K562 (cell line): Measurements from ENCODE around the gene HLA-DMB. TPM values are rescaled to one million over a fixed set of nuclear protein-coding genes. Genes with fewer than 3 reads are reported as not detected.

Experiments used
- ATAC-seq: fragments of 200-7000 bp; cut with Tn5 transposase; 3 replicates; pipeline ENCODE4 v1.9.1; 2020; ENCODE audit warnings: moderate library complexity
- BruUV-seq: library from RNA; stranded (reverse); fragments of 400-500 nt; replicated peaks from 2 replicates; lab custom pipeline; 2021; lab: Mats Ljungman, UMichigan
- CTCF ChIA-PET: fragments of 300-600 bp; formaldehyde crosslinking; extraction: SDS; loops from one replicate; lab custom pipeline; 2021; ENCODE audit warnings: low intra/inter-chr PET ratio; lab: Yijun Ruan, JAX
- POLR2A ChIA-PET: fragments of 300-600, 350-650 bp; sonication (Branson Sonifier 250); formaldehyde crosslinking; extraction: SDS; loops from one replicate; lab custom pipeline; 2021; ENCODE audit warnings: antibody characterized with exemption, inconsistent platforms; lab: Yijun Ruan, JAX
- DNase-seq, 4 experiments: peaks; one replicate each; pipeline versions ENCODE4 v3.0.0 to v3.0.0-alpha.2; 2011 to 2018; ENCODE audit warnings: low spot score in 3 of 4, mixed read lengths in 3 of 4; ENCODE audit errors: extremely low read depth in 1 of 4
- FAIRE-seq: peaks from 2 replicates; lab custom pipeline; 2011; peaks lifted over from hg19 to GRCh38; lab: Jason Lieb, UNC
- H2AFZ ChIP-seq: 2 replicates; pipeline ENCODE4 v1.6.0; 2011; ENCODE audit warnings: low read depth, low read length, control low read depth, inconsistent platforms
- H3K27ac ChIP-seq: fragments of 200-600 bp; 3 replicates; pipeline ENCODE4 v1.8.0; 2011; ENCODE audit warnings: low read depth, mild to moderate bottlenecking, control low read depth, inconsistent platforms, low read length, moderate library complexity, mixed read lengths; ENCODE audit errors: extremely low read depth
- H3K27me3 ChIP-seq, 2 experiments: fragments of 300-600 bp in 1 of 2; 2 replicates in 1 of 2; 3 replicates in 1 of 2; pipeline versions ENCODE4 v1.6.0 to v1.8.0; 2011; ENCODE audit warnings: inconsistent platforms in 2 of 2, low read length in 2 of 2, mild to moderate bottlenecking in 1 of 2, mixed read lengths in 1 of 2, moderate library complexity in 1 of 2; ENCODE audit not compliant: control insufficient read depth in 2 of 2, insufficient read depth in 2 of 2
- H3K36me3 ChIP-seq: fragments of 300-600 bp; 3 replicates; pipeline ENCODE4 v1.8.0; 2011; ENCODE audit warnings: mild to moderate bottlenecking, low read length, inconsistent platforms; ENCODE audit not compliant: control insufficient read depth, insufficient read depth
- H3K4me1 ChIP-seq, 2 experiments: fragments of 200-600 bp in 1 of 2; replicated peaks in 1 of 2; 2 replicates in 1 of 2; 3 replicates in 1 of 2; pipeline versions ENCODE4 v1.5.1 to v1.8.0; 2011; ENCODE audit warnings: inconsistent platforms in 2 of 2, low read length in 2 of 2, mild to moderate bottlenecking in 1 of 2, mixed read lengths in 1 of 2, moderate library complexity in 1 of 2; ENCODE audit not compliant: control insufficient read depth in 2 of 2, insufficient read depth in 2 of 2
- H3K4me2 ChIP-seq: 2 replicates; pipeline ENCODE4 v1.6.1; 2011; ENCODE audit warnings: low read length, control low read depth, inconsistent platforms, mixed read lengths; ENCODE audit not compliant: insufficient read depth
- H3K4me3 ChIP-seq: fragments of 200-600 bp; sonication (generic), shearing (Covaris generic); 2 replicates; pipeline ENCODE4 v1.5.1; 2016; ENCODE audit warnings: control low read depth, inconsistent platforms
- H3K79me2 ChIP-seq: fragments of 200-600 bp; 3 replicates; pipeline ENCODE4 v1.8.0; 2011; ENCODE audit warnings: low read length, inconsistent platforms; ENCODE audit not compliant: control insufficient read depth, insufficient read depth
- H3K9ac ChIP-seq, 2 experiments: 2 replicates each; pipeline versions ENCODE4 v1.6.0 to v1.6.1; 2011; ENCODE audit warnings: low read depth in 2 of 2, low read length in 2 of 2, control low read depth in 1 of 2, inconsistent platforms in 1 of 2, mild to moderate bottlenecking in 1 of 2, mixed read lengths in 1 of 2; ENCODE audit not compliant: insufficient read depth in 1 of 2
- H3K9me1 ChIP-seq: one replicate; pipeline ENCODE4 v1.6.0; 2011; ENCODE audit warnings: inconsistent platforms, mild to moderate bottlenecking, low read length, moderate library complexity; ENCODE audit not compliant: control insufficient read depth, insufficient read depth
- H3K9me3 ChIP-seq: replicated peaks from 2 replicates; pipeline ENCODE4 v1.5.1; 2011; ENCODE audit warnings: low read depth, low read length, inconsistent platforms; ENCODE audit not compliant: control insufficient read depth, insufficient read depth
- H4K20me1 ChIP-seq: replicated peaks from 2 replicates; pipeline ENCODE4 v1.6.1; 2011; ENCODE audit warnings: low read length, inconsistent platforms, mixed read lengths; ENCODE audit not compliant: control insufficient read depth, insufficient read depth
- FOS ChIP-seq: IDR thresholded peaks from 3 replicates; pipeline ENCODE4 v1.6.1; 2011; ENCODE audit not compliant: insufficient read length; ENCODE audit errors: extremely low read depth
- FOXK1 ChIP-seq: sonication (generic); formaldehyde crosslinking; IDR thresholded peaks from 2 replicates; pipeline ENCODE4 v1.8.0; 2022; ENCODE audit warnings: missing genetic modification reagents, mild to moderate bottlenecking, borderline replicate concordance
- FOXP1 ChIP-seq: sonication (generic); formaldehyde crosslinking; IDR thresholded peaks from 2 replicates; pipeline ENCODE4 v1.8.0; 2022; ENCODE audit warnings: mild to moderate bottlenecking, missing genetic modification reagents
- KDM1A ChIP-seq, 2 experiments: fragments of 450-650 bp; IDR thresholded peaks; 2 replicates each; pipeline ENCODE4 v1.6.1; 2016; ENCODE audit warnings: mild to moderate bottlenecking in 2 of 2
- MTF1 ChIP-seq: fragments of 250-450 bp; sonication (Bioruptor Pico); IDR thresholded peaks from 2 replicates; pipeline ENCODE4 v1.9.0; 2021; ENCODE audit warnings: moderate library complexity, mild to moderate bottlenecking, inconsistent platforms, borderline replicate concordance
- SMARCC2 ChIP-seq: fragments of 450-650 bp; IDR thresholded peaks from 2 replicates; pipeline ENCODE4 v1.6.1; 2017; ENCODE audit warnings: antibody characterized with exemption, moderate library complexity, mild to moderate bottlenecking, low read depth
- TRIM28 ChIP-seq: fragments of 450-650 bp; IDR thresholded peaks from 2 replicates; pipeline ENCODE4 v1.6.1; 2017
- ZNF316 ChIP-seq: fragments of 450-650 bp; IDR thresholded peaks from 2 replicates; pipeline ENCODE4 v1.6.1; 2016
- ZNF347 ChIP-seq: fragments of 450-650 bp; formaldehyde crosslinking; IDR thresholded peaks from 2 replicates; pipeline ENCODE4 v1.4.0; 2020; ENCODE audit warnings: low read depth, mild to moderate bottlenecking, moderate library complexity
- WGBS: fragments of 100-300 bp; shearing (Covaris generic); methylation state at CpG from one replicate; pipeline ENCODE4 v1.1.6; 2016; ENCODE audit warnings: low coverage, mixed read lengths; ENCODE audit not compliant: insufficient coverage; ENCODE audit errors: missing lambda C conversion rate; 5-methylcytosine and 5-hydroxymethylcytosine counted together
- in situ Hi-C: fragments of 300-500 bp; cut with MboI; formaldehyde crosslinking; loops from 4 replicates; pipeline ENCODE4 v1.15.0; 2018; ENCODE audit warnings: inconsistent platforms, mixed read lengths
- intact Hi-C: fragments of 100-400 bp; cut with micrococcal nuclease; formaldehyde crosslinking; loops from 2 replicates; pipeline ENCODE4 v1.14.2; 2022
- polyA plus RNA-seq, 8 experiments: library from polyadenylated mRNA; depleted of rRNA in 4 of 8; stranded (reverse) in 5 of 8; unstranded in 3 of 8; fragments of >200 nt; fragmentation: Nextera tagmentation in 2 of 8; fragmentation: Illumina TruSeq in 1 of 8; extraction: Ambion mirVana in 2 of 8; extraction: Trizol in 1 of 8; gene quantifications; 2 replicates each; pipeline versions ENCODE4 v1.2.1 to v1.2.3, GENCODE V29; 2011 to 2014; ENCODE audit warnings: inconsistent platforms in 1 of 8, missing spikeins in 1 of 8
- total RNA-seq, 7 experiments: library from RNA; depleted of rRNA in 6 of 7; stranded (reverse); fragments of >200 nt in 6 of 7; fragmentation: Illumina TruSeq in 2 of 7; extraction: Trizol in 2 of 7; gene quantifications; 2 replicates each; pipeline versions ENCODE4 v1.2.1 to v1.2.3, GENCODE V29; 2011 to 2021; ENCODE audit warnings: low replicate concordance in 1 of 7
- TF ChIP-seq, protein P1 (sequence below): sonication (generic); formaldehyde crosslinking; IDR thresholded peaks from 2 replicates; pipeline ENCODE4 v1.8.0; 2023; ENCODE audit warnings: mild to moderate bottlenecking, missing genetic modification reagents

HLA-DMB gene
- total and polyA plus RNA-seq, 9 of the 15 experiments (the other 6 are each of a cell fraction or from before 2014, with no cell fraction given) = 0.38 TPM; not detected in 8

DNA sequence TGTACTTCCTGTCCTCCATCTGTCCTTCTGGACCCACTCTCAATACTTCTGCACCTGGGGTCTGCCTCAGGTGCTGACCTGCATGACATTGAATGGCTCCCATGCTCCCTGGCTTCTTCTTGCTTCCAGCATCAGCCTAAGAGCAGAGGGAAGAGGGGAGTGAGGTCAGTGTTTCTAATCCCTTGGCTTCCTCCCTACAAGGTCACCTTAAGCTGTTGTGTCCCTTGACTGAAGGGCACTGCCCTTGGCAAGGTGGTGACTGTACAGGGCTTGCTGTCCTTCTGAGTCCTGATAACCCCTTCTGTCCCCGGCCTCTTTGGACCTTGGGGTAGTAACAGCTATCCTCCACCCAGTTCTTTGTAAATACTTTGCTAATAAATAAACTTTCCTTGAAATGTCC lies 9.6 kb downstream of the HLA-DMB start (continued):
- TF ChIP-seq, protein P1, sequence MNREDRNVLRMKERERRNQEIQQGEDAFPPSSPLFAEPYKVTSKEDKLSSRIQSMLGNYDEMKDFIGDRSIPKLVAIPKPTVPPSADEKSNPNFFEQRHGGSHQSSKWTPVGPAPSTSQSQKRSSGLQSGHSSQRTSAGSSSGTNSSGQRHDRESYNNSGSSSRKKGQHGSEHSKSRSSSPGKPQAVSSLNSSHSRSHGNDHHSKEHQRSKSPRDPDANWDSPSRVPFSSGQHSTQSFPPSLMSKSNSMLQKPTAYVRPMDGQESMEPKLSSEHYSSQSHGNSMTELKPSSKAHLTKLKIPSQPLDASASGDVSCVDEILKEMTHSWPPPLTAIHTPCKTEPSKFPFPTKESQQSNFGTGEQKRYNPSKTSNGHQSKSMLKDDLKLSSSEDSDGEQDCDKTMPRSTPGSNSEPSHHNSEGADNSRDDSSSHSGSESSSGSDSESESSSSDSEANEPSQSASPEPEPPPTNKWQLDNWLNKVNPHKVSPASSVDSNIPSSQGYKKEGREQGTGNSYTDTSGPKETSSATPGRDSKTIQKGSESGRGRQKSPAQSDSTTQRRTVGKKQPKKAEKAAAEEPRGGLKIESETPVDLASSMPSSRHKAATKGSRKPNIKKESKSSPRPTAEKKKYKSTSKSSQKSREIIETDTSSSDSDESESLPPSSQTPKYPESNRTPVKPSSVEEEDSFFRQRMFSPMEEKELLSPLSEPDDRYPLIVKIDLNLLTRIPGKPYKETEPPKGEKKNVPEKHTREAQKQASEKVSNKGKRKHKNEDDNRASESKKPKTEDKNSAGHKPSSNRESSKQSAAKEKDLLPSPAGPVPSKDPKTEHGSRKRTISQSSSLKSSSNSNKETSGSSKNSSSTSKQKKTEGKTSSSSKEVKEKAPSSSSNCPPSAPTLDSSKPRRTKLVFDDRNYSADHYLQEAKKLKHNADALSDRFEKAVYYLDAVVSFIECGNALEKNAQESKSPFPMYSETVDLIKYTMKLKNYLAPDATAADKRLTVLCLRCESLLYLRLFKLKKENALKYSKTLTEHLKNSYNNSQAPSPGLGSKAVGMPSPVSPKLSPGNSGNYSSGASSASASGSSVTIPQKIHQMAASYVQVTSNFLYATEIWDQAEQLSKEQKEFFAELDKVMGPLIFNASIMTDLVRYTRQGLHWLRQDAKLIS = no peak
- TF ChIP-seq FOS = no peak
- no peak for TF ChIP-seq ZNF347 (CRISPR knock-in tag)
- no peak for TF ChIP-seq FOXK1 (CRISPR knock-in tag)
- no peak for TF ChIP-seq MTF1 (CRISPR knock-in tag)
- TF ChIP-seq ZNF316 = no peak

DNA sequence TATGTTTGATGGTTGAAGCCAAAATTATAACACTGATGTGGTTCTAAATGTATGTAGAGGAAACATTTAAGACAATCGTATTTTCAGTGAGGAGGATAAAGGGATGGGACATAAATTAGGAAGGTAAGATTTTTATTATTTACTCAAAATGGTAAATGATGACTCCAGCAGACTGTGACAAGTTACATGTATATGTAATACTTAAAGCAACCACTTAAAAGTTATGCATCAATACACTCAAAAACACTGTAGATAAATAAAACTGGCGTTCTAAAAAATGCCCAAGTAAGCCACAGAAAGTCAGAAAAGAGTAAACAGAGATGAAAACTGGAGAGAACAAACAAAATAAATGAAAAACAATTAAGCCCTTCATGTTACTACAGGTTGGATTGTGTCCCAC lies 18.7 kb downstream of the HLA-DMB start:
- no peaks in the 10 kb centered on the region for H4K20me1 ChIP-seq
- no peak overlapping the region for H3K27ac ChIP-seq
- ATAC-seq (no peak), DNase-seq (no peak), FAIRE-seq (no peak)
- in situ Hi-C loops = no loop called here
- CTCF ChIA-PET = no interaction called here
- no peaks in the 10 kb centered on the region for H3K36me3 ChIP-seq
- no peaks in the 10 kb centered on the region for H3K79me2 ChIP-seq
- no peak overlapping the region for H3K4me2 ChIP-seq
- no peak overlapping the region for H3K4me3 ChIP-seq
- no TSS peak for BruUV-seq
- WGBS = 6% methylated on average over 2 of the region's 2 CpGs
- POLR2A ChIA-PET = interaction anchor here (2.8 kb wide), 1 partner anchor 50 kb away, joined by 11 read pairs; no protein-coding TSS in a partner anchor
- H3K27me3 ChIP-seq = peaks cover 13 to 17% of the 10 kb centered on the region in 2 experiments; a peak in 3 of 5 replicates
- no peaks in the 10 kb centered on the region for H3K9me1 ChIP-seq
- no peak overlapping the region for H2AFZ ChIP-seq
- no peaks in the 10 kb centered on the region for H3K4me1 ChIP-seq
- intact Hi-C loops = no loop called here
- no peak overlapping the region for H3K9ac ChIP-seq
- no peaks in the 10 kb centered on the region for H3K9me3 ChIP-seq
- TF ChIP-seq TRIM28 (no peak), KDM1A (IDR thresholded peaks at IDR 0.05) (no peak), SMARCC2 (no peak), MTF1 (CRISPR knock-in tag) (no peak), FOXP1 (CRISPR knock-in tag) (no peak)
